ENCODE measurements around the gene ASIC3. TPM values are rescaled to one million over a fixed set of nuclear protein-coding genes. Genes with fewer than 3 reads are reported as not detected.

The ASIC3 gene
- total and polyA plus RNA-seq, 4 donors, result 0.37 to 3.9 (median 2.4) TPM

GRCh38 chr7:151066273-151066974, 18.1 kb downstream of the ASIC3 start:
- no peak for TF ChIP-seq CTCF (IDR thresholded peaks at IDR 0.05; ENCODE audit: control extremely low read depth, extremely low read depth)
- ATAC-seq (ENCODE audit: insufficient read depth, low FRiP score) (no peak), DNase-seq (no peak)
- Histone ChIP-seq H3K27ac (ENCODE audit: low read depth in 1 of 2, low read length in 1 of 2) (no peak overlapping the region), H3K9ac (ENCODE audit: insufficient read depth in 1 of 2, low read length in 2 of 2) (no peak overlapping the region), H3K36me3 (ENCODE audit: control insufficient read depth in 4 of 4, insufficient read depth in 4 of 4, low read length in 4 of 4) (peaks cover 14 to 64% (median 31%) of the 10 kb centered on the region in 4 donors), H3K27me3 (ENCODE audit: control insufficient read depth in 3 of 3, insufficient read depth in 3 of 3, low read length in 2 of 3) (no peaks in the 10 kb centered on the region), H3K9me3 (ENCODE audit: control insufficient read depth in 4 of 4, insufficient read depth in 3 of 4, low read length in 3 of 4) (no peaks in the 10 kb centered on the region), H3K4me1 (ENCODE audit: control insufficient read depth in 5 of 5, insufficient read depth in 5 of 5, low read length in 5 of 5) (peaks cover 0 to 12% (median 8%) of the 10 kb centered on the region in 5 donors), H3K4me3 (no peak overlapping the region)
- WGBS, 2 donors, result 93 to 97% methylated on average over 38 to 39 of the region's 39 CpGs

GRCh38 chr7:151068069-151068773, 19.9 kb downstream of the ASIC3 start:
- no peak for ATAC-seq (ENCODE audit: insufficient read depth, low FRiP score)
- H3K36me3 ChIP-seq (ENCODE audit: control insufficient read depth in 4 of 4, insufficient read depth in 4 of 4, low read length in 4 of 4), result peaks cover 18 to 73% (median 31%) of the 10 kb centered on the region in 4 donors

GRCh38 chr7:151069841-151070573, 21.7 kb downstream of the ASIC3 start:
- no peaks in the 10 kb centered on the region for H3K4me1 ChIP-seq (ENCODE audit: control insufficient read depth in 5 of 5, insufficient read depth in 5 of 5, low read length in 5 of 5)
- peaks cover 24 to 80% (median 35%) of the 10 kb centered on the region in 4 donors for H3K36me3 ChIP-seq (ENCODE audit: control insufficient read depth in 4 of 4, insufficient read depth in 4 of 4, low read length in 4 of 4)
- H3K9ac ChIP-seq (ENCODE audit: insufficient read depth in 1 of 2, low read length in 2 of 2), result no peak overlapping the region
- H3K27ac ChIP-seq (ENCODE audit: low read depth in 1 of 2, low read length in 1 of 2), result no peak overlapping the region
- ATAC-seq (ENCODE audit: insufficient read depth, low FRiP score) (no peak), DNase-seq (no peak)
- WGBS, 2 donors, result 93 to 94% methylated on average over 17 of the region's 17 CpGs
- no peaks in the 10 kb centered on the region for H3K9me3 ChIP-seq (ENCODE audit: control insufficient read depth in 4 of 4, insufficient read depth in 3 of 4, low read length in 3 of 4)
- H3K4me3 ChIP-seq, result no peak overlapping the region
- TF ChIP-seq CTCF (IDR thresholded peaks at IDR 0.05; ENCODE audit: control extremely low read depth, extremely low read depth), result no peak
- no peaks in the 10 kb centered on the region for H3K27me3 ChIP-seq (ENCODE audit: control insufficient read depth in 3 of 3, insufficient read depth in 3 of 3, low read length in 2 of 3)

More at GRCh38 chr7:151068069-151068773, 19.9 kb downstream of the ASIC3 start:
- Histone ChIP-seq H3K27ac (ENCODE audit: low read depth in 1 of 2, low read length in 1 of 2) (no peak overlapping the region), H3K4me3 (no peak overlapping the region), H3K9ac (ENCODE audit: insufficient read depth in 1 of 2, low read length in 2 of 2) (no peak overlapping the region), H3K27me3 (ENCODE audit: control insufficient read depth in 3 of 3, insufficient read depth in 3 of 3, low read length in 2 of 3) (no peaks in the 10 kb centered on the region), H3K9me3 (ENCODE audit: control insufficient read depth in 4 of 4, insufficient read depth in 3 of 4, low read length in 3 of 4) (no peaks in the 10 kb centered on the region), H3K4me1 (ENCODE audit: control insufficient read depth in 5 of 5, insufficient read depth in 5 of 5, low read length in 5 of 5) (no peaks in the 10 kb centered on the region)
- no peak for DNase-seq
- no peak for TF ChIP-seq CTCF (IDR thresholded peaks at IDR 0.05; ENCODE audit: control extremely low read depth, extremely low read depth)
- 89 to 93% methylated on average over 12 of the region's 12 CpGs for WGBS, 2 donors

All from lung (tissue), 12 donors.